Measurements from ENCODE around the gene NADSYN1.

The NADSYN1 gene

GRCh38 chr11:71426413-71426812 lies 26.6 kb upstream of the NADSYN1 start (continued):
- TF ChIP-seq ZNF398 (tag by site-specific recombination; IDR thresholded peaks at IDR 0.05): no peak
- TF ChIP-seq ZNF768 (tag by site-specific recombination; IDR thresholded peaks at IDR 0.05): no peak
- no peak for TF ChIP-seq ZBTB6 (tag by site-specific recombination; IDR thresholded peaks at IDR 0.05)
- no peak for TF ChIP-seq ZNF704 (tag by site-specific recombination; IDR thresholded peaks at IDR 0.05)
- TF ChIP-seq SCRT2 (tag by site-specific recombination; IDR thresholded peaks at IDR 0.05): no peak
- no peak for TF ChIP-seq KLF7 (tag by site-specific recombination; IDR thresholded peaks at IDR 0.05; ENCODE audit: borderline replicate concordance)
- no peak for TF ChIP-seq ZBTB49 (tag by site-specific recombination; IDR thresholded peaks at IDR 0.05; ENCODE audit: low read depth)
- no peak for TF ChIP-seq ZNF350 (tag by site-specific recombination; IDR thresholded peaks at IDR 0.05)
- no peak for TF ChIP-seq EGR2 (tag by site-specific recombination; IDR thresholded peaks at IDR 0.05; ENCODE audit: low read depth)
- no peak for TF ChIP-seq GLIS2 (tag by site-specific recombination; IDR thresholded peaks at IDR 0.05)
- no peak for TF ChIP-seq ZNF175 (tag by site-specific recombination; IDR thresholded peaks at IDR 0.05)

GRCh38 chr11:71428861-71429435 lies 24.1 kb upstream of the NADSYN1 start:
- Histone ChIP-seq H3K4me1 (ENCODE audit: control insufficient read depth, insufficient read depth, low read length) (no peaks in the 10 kb centered on the region), H3K4me3 (ENCODE audit: low read depth, low read length) (no peak overlapping the region), H3K9me3 (ENCODE audit: control insufficient read depth, insufficient read depth, low read depth, low read length) (no peaks in the 10 kb centered on the region), H3K27ac (ENCODE audit: extremely low read depth, low read depth, low read length) (no peak overlapping the region), H3K36me3 (ENCODE audit: control insufficient read depth in 2 of 2, insufficient read depth in 1 of 2, low read length in 2 of 2) (no peaks in the 10 kb centered on the region)
- POLR2A ChIA-PET: no interaction called here
- CTCF ChIA-PET: interaction anchor here (0.6 to 1.1 kb wide), 3 partner anchors 18 to 660 kb away, joined by 3 read pairs; no protein-coding TSS in a partner anchor
- no peak for TF ChIP-seq ZNF518A (tag by site-specific recombination; conservative IDR thresholded peaks at IDR 0.05; ENCODE audit: low read depth)
- TF ChIP-seq ZNF404 (tag by site-specific recombination; IDR thresholded peaks at IDR 0.05): no peak
